SU-DHL-6 (cell line): ENCODE measurements around the gene DFFB.

Experiments
- EZH2phosphoT487 ChIP-seq: fragments of 200-600 bp; sonication (generic), shearing (Covaris generic); conservative IDR thresholded peaks from 2 replicates; pipeline ENCODE4 v1.6.1; 2018; ENCODE audit warnings: mild to moderate bottlenecking, antibody characterized with exemption, low read length, moderate library complexity, mixed read lengths
- TF ChIP-seq, protein P1 (sequence below): fragments of 200-600 bp; sonication (generic); IDR thresholded peaks from one replicate; pipeline ENCODE4 v1.5.1; 2017; ENCODE audit warnings: antibody characterized with exemption, mild to moderate bottlenecking, low read length, moderate library complexity; ENCODE audit not compliant: insufficient read depth, poor library complexity, severe bottlenecking

DNA sequence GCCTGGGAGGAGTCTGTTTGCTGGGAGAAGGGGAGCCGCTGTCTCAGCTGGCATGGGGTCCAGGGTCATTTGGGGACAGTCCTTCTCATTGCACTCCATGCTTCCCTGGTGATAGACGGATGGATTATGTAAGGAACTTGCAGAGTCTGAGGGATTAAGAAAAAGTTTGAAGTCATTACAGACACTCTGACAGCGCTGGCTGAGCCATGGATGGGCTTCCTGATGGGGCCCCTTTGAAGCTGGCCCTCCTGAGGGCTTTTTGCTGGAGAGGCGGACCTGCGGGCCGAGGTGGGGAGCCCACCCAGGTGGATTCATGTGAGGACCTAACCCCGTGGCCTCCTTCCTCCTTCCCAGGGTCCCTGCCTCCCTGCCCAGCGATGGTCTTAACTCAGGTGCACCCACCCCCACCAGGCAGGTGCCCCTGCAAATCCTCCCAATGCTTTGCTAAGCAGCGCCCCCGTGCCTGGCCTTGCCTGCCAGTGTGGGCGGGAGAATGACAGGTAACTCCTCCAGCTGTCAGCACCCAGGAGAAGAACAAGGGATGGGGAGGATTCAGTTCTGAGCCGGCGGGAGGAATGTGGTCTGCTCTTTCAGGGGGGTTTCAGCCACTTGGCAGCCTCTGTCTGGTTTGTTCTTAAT, 67.0 kb downstream of the DFFB start:
- TF ChIP-seq, protein P1, sequence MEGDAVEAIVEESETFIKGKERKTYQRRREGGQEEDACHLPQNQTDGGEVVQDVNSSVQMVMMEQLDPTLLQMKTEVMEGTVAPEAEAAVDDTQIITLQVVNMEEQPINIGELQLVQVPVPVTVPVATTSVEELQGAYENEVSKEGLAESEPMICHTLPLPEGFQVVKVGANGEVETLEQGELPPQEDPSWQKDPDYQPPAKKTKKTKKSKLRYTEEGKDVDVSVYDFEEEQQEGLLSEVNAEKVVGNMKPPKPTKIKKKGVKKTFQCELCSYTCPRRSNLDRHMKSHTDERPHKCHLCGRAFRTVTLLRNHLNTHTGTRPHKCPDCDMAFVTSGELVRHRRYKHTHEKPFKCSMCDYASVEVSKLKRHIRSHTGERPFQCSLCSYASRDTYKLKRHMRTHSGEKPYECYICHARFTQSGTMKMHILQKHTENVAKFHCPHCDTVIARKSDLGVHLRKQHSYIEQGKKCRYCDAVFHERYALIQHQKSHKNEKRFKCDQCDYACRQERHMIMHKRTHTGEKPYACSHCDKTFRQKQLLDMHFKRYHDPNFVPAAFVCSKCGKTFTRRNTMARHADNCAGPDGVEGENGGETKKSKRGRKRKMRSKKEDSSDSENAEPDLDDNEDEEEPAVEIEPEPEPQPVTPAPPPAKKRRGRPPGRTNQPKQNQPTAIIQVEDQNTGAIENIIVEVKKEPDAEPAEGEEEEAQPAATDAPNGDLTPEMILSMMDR = no peak
- no peak for TF ChIP-seq EZH2phosphoT487
